Fibroblast of the conjunctiva (primary cell): ENCODE data around the gene KLHL30.
"Not testable (repeated sequence)": the region's sequence is repeated elsewhere in the genome, so short reads cannot be mapped to it uniquely, and the experiment has no call there.

Source experiments
- DNase-seq: peaks from one replicate; pipeline ENCODE4 v3.0.0-alpha.2; 2010; ENCODE audit warnings: low read depth

The KLHL30 gene

GRCh38 chr2:238161291-238162051 lies 23.0 kb downstream of the KLHL30 start:
- no peak for DNase-seq

DNA sequence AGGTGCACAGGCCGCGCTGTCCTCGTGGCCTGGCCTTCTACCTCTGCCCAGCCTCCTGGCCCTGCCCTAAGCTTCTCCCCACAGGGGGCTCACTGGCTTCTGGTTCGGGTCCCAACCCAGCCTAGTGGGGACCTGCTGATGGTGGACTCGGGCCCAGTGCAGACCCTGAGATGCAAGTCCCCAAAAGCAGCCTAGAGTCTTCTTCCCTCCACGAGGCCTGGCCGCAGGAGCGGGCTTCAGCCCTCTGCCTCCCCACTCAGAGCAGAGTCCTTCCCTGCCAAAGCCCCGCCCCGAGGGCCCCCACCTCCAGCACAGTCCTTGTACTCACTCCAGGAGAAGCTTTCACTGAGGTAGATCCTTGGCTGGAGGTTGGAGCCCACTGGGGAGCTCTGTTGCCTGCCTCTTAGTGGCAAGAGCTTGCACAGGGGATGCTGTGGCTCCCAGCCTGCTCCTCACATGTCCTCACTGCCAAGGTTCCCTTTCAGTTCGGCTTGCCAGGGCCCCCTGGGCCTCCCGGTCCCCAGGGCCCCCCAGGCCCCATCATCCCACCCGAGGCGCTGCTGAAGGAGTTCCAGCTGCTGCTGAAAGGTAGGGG lies 23.9 kb downstream of the KLHL30 start:
- no peak for DNase-seq

- peak; percentile 31 for DNase-seq
Observed at GRCh38 chr2:238162846-238163441, 24.5 kb downstream of the KLHL30 start.

GRCh38 chr2:238163481-238164198 lies 25.2 kb downstream of the KLHL30 start:
- no peak for DNase-seq

DNA sequence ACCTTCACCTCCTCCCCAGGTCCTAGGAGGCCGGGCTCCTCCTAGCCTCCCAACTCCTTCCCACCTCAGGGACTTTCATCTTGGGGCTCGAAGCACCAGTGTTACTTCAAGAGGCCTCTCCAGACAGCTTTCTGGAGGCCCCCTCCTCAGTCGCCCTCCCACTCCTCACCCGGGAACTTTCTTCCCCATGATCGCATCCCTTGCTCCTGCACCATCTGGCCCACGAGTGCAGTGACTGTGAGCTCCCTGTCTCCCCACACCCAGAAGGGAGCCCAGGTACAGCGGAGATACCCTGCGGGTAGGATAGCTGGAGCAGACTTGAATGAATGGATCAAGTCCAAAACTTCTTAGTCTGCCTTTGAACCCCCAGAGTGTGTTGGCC lies 26.4 kb downstream of the KLHL30 start:
- DNase-seq = no peak

DNA sequence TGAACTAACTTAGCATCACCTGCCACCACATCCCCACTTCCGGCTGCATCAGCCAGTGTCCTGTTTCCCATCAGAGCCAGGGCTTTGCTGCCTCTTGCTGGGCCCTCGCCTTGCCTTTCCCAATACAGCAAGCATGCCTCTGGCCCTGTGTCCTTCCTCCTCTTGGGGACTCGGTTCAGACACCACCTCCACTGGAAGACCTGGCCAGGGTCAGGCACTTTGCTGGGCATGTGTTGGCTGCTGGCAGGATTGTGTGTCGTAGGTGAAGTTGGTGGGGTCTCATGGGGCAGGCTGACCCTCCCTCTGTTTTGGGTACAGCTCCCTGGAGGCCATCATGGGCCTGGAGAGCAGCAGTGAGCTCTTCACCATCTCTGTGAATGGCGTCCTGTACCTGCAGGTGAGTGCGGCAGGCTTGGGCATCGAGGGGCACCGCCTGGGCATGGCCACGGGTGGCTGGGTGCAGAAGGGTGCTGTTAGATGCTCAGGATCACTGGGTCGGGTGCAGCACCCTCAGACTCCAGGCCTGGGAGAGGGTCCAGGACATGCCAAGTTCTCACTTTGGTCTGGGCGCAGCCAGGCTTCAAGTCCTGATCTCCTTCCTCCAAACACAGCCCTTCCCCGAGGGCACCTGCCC lies 26.9 kb downstream of the KLHL30 start:
- DNase-seq = no peak

DNA sequence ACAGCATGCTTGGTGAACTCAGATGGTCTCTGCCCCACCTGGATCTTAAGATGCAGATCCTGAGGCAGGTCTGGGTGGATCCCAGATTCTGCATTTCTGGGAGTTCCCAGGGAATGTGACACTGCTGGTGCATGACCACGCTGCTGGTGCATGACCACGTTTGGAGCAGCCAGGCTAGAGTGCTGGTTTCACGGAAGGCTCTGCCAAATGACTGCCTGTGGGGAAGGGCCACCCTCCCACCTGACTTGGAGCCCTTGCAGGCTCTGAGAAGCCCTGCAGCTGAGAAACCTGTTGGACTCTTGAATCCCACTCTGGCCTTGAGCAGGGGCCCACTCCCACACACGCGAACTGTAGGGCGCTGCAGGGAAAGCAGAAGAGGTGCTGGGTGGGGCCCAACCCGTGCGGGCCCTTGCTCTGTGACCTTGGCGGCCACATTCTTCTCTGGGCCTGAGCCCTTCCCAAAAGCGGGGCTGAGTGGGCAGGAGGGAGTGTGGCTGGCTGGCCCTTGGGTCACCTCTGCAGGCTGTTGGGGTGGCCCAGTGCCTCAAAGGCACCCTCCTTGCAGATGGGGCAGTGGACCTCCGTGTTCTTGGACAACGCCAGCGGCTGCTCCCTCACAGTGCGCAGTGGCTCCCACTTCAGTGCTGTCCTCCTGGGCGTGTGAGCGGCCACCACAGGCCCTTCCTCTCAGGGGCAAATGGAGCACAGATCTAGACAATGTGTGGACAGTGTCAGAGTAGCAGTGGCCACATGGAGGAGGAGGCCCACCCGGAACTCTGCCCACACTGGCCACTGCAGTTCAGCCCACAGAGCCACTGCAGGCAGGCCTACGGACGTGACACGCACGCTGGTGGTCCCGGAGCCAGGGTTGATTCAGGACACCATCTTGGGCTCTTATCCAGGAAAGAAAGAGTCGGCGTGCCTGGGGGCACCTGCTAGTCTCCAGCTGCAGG lies 28.2 kb downstream of the KLHL30 start:
- DNase-seq = no peak

GRCh38 chr2:238167344-238167715 lies 28.9 kb downstream of the KLHL30 start:
- no peak for DNase-seq

DNA sequence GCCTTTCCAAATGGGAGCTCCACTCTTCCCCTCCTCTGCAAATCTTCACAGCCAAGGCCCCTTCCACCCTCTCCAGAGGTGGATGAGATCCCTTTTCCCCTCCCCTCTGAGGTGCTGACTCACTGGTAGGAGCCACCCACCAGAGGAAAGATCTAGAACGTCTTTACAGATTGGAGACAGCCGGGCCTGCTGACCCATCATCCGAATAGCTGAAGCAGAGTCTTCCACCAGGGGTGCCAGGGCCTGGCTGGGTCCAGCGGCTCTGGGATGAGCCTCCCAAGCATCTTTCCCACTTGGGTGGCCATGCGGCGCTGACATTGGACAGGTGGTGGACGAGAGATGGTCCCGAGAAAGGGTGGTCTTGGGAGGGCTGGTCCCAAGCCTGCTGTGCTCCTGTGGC lies 29.3 kb downstream of the KLHL30 start:
- peak; percentile 42 for DNase-seq

DNA sequence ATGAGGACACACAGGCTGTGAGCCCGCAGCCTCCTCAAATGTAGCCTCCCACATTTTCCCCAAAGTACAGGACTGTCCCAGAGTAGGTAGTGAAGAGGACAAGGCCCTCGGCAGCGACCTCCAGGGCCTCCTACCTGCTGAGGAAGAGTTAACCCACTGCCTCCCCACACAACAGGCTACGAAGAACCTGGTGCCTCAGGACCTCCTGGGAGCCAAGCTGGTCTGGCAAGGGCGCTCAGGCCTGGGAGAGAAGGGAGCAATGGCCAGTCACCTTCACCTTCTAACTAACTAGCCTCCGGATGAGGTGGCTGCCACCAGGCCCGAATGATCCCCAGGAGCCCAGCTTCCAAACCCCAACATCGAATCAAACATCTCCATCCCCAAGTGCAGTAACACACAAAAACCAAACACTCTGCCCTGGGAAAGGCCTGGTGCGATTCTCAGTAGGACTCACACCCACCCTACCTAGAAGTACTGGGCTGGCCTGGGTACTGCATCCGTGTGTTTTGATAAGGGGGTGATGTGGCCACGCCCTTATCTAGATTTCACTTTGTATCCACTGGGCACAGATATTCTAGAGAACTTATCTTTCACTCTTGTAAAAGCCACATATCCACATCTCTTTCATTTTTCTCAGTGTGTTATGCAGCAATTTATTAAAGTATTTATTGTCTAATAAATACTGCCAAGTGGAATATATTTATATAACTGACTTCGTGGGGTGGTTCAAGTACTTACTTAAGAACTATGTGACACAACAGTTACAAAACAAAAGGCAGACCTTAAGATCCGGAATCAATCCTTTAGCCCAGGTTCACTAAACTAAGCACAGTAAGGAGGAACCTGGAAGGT lies 30.0 kb downstream of the KLHL30 start:
- no peak for DNase-seq

DNA sequence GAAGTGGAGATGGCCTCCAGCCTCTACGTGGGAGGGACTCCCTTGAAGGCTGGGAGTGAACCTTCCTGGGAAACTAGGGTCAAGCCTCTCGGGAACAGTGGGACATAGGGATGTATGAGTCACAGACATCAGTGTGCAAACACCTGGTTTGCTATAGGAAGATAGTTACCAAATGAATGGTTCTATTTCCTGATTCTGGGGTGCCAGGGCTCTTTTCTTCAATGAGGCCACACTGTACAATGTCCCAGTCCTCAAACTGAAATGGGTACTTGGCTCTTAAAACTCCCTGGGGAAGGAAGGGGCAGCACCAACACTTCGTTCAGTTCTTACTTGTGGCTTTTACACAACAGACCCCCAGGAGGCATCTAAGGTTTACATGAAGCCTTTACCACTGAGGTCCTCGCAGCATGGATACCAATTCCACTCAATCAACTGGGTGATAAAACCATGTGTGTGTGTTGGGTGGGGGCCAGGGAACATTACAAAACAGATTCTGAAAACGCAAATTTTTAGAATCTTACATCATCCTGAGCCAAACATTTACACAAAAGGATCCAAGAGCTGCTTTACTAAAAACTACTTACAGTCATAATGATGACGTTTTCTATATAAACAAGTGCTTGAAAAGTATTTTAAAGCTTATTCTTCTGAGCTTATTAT lies 30.7 kb downstream of the KLHL30 start:
- peak; percentile 92 for DNase-seq

DNA sequence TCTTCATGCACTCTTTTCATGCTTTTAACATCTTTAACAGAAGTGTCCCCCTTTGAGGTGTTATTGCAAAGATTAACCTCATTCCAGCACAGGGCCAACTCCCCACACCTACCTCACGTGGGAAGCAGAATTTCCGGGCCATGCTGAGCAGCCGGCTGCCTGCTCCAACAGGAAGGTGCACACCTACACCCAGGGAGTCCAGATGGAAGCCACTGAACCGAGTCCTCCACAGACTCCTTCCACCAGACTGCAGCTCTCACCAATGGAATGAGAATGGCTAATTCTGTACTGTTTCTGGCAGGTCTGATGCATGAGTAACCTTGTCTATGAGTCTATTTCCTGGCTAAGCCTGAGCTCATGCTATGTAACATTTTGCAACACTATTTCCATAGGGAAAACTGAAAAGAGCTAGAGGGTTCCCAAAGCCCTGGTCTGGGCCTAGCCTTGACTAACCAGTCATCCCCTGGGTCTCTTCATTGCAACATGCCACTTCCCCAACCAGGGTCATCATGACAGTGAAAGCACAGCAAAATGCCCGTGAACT lies 31.3 kb downstream of the KLHL30 start:
- peak; percentile 97 for DNase-seq

- no peak for DNase-seq
Observed at GRCh38 chr2:238170386-238171071, 32.1 kb downstream of the KLHL30 start.

GRCh38 chr2:238171072-238171431 lies 32.6 kb downstream of the KLHL30 start:
- not testable (repeated sequence) for DNase-seq

- DNase-seq = no peak
Observed at GRCh38 chr2:238171575-238172187, 33.2 kb downstream of the KLHL30 start.

GRCh38 chr2:238172439-238172838 lies 34.0 kb downstream of the KLHL30 start:
- DNase-seq = no peak

- no peak for DNase-seq
Observed at GRCh38 chr2:238173692-238174091, 35.2 kb downstream of the KLHL30 start.

DNA sequence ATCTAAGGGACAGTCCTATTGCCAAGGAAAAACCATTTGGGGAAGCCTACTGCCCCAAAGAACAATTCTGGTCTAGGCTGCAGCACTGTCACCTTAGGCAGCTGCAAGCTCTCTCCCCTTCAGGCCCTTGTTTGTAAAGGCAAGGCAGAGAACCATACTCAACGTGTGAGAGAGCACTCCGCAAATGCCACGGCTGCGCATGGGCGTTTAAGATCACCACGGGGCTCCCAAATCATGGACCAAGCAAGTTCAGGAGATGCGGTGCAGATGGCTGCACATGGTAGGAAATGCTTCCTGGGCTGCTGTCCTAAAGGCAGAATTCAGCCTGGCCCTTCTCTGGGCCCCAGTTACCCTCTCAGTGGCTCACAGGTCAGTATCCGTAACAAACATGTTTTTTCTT lies 35.8 kb downstream of the KLHL30 start:
- no peak for DNase-seq
